ENCODE data around the gene SBNO1. TPM values are rescaled to one million over a fixed set of nuclear protein-coding genes. Genes with fewer than 3 reads are reported as not detected.
"Not testable (repeated sequence)": the region's sequence is repeated elsewhere in the genome, so short reads cannot be mapped to it uniquely, and the experiment has no call there.

The SBNO1 gene
- total RNA-seq, 1 experiment from 2014 or later: 43.8 TPM

- H3K4me3 ChIP-seq (replicated peaks in 1 of 2; ENCODE audit: low read depth in 1 of 2, low read length in 2 of 2); ATAC-seq; H3K9ac ChIP-seq (ENCODE audit: low read length); POLR2A ChIA-PET; H3K9me3 ChIP-seq (ENCODE audit: control insufficient read depth in 1 of 2, insufficient read depth in 1 of 2, low read depth in 1 of 2, low read length in 2 of 2); BruUV-seq (replicated peaks); H3K27ac ChIP-seq (ENCODE audit: low read depth, low read length); DNase-seq (ENCODE audit: low read depth, low spot score); H3K79me2 ChIP-seq (ENCODE audit: insufficient read depth, low read length); H3K4me2 ChIP-seq (ENCODE audit: low read length); H4K20me1 ChIP-seq (ENCODE audit: insufficient read depth); H2AFZ ChIP-seq (ENCODE audit: low read depth, low read length, poor library complexity, severe bottlenecking); intact Hi-C loops (cut with micrococcal nuclease); CTCF ChIA-PET; RAD21 ChIA-PET (ENCODE audit: low non-redundant PET in 1 of 2, low total read pairs in 2 of 2, uncharacterized antibody in 2 of 2, unreplicated experiment in 2 of 2); H3K9me2 ChIP-seq (ENCODE audit: insufficient read depth); H3K36me3 ChIP-seq (ENCODE audit: control insufficient read depth in 1 of 2, insufficient read depth in 2 of 2, low read length in 2 of 2); H3K27me3 ChIP-seq (ENCODE audit: insufficient read depth, low read length): not testable (repeated sequence)
- peaks cover 4 to 16% of the 10 kb centered on the region in 2 experiments for H3K4me1 ChIP-seq (ENCODE audit: control insufficient read depth in 1 of 2, insufficient read depth in 2 of 2, low read length in 2 of 2)
Observed at GRCh38 chr12:123371667-123372368, 7.2 kb upstream of the SBNO1 start.

DNA sequence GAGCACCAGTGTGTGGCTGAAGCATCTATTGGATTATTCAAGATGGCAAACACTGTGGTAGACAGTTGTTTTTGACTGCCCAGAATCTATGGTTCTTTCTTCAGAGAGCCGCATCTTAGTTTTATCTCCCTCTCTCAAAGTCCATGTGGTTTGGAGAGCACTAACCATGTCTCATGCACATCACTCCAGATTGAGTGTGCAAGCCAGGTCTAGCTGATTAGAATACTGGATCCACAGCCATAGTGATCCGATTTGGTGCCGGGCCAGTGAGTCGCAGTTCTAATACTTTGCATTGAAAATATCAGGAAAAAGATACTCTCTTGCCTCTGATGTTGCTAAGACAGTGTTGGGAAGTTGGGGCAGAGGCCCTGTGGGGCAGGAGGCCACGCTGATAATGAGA, 4.6 kb upstream of the SBNO1 start:
- ATAC-seq (no peak), DNase-seq (ENCODE audit: low read depth, low spot score) (no peak)
- ChIA-PET POLR2A (no interaction called here), RAD21 (ENCODE audit: low non-redundant PET in 1 of 2, low total read pairs in 2 of 2, uncharacterized antibody in 2 of 2, unreplicated experiment in 2 of 2) (no interaction called here), CTCF (no interaction called here)
- Histone ChIP-seq H3K9me2 (ENCODE audit: insufficient read depth) (no peaks in the 10 kb centered on the region), H3K79me2 (ENCODE audit: insufficient read depth, low read length) (peaks cover 4% of the 10 kb centered on the region), H4K20me1 (ENCODE audit: insufficient read depth) (no peaks in the 10 kb centered on the region), H2AFZ (ENCODE audit: low read depth, low read length, poor library complexity, severe bottlenecking) (no peak overlapping the region), H3K9ac (ENCODE audit: low read length) (no peak overlapping the region), H3K4me3 (replicated peaks in 1 of 2; ENCODE audit: low read depth in 1 of 2, low read length in 2 of 2) (no peak overlapping the region), H3K4me2 (ENCODE audit: low read length) (no peak overlapping the region), H3K36me3 (ENCODE audit: control insufficient read depth in 1 of 2, insufficient read depth in 2 of 2, low read length in 2 of 2) (no peaks in the 10 kb centered on the region), H3K27ac (ENCODE audit: low read depth, low read length) (no peak overlapping the region), H3K27me3 (ENCODE audit: insufficient read depth, low read length) (no peaks in the 10 kb centered on the region), H3K4me1 (ENCODE audit: control insufficient read depth in 1 of 2, insufficient read depth in 2 of 2, low read length in 2 of 2) (peaks cover 8 to 24% of the 10 kb centered on the region in 2 experiments), H3K9me3 (ENCODE audit: control insufficient read depth in 1 of 2, insufficient read depth in 1 of 2, low read depth in 1 of 2, low read length in 2 of 2) (no peaks in the 10 kb centered on the region)
- no TSS peak for BruUV-seq (replicated peaks)
- intact Hi-C loops (cut with micrococcal nuclease): no loop called here
- TF ChIP-seq ZFX (IDR thresholded peaks at IDR 0.05) (no peak), RAD21 (IDR thresholded peaks at IDR 0.05; ENCODE audit: low read depth) (no peak), EZH2 (IDR thresholded peaks at IDR 0.05) (no peak), POLR2AphosphoS5 (IDR thresholded peaks at IDR 0.05; ENCODE audit: low read depth, low read length) (no peak), SIN3A (IDR thresholded peaks at IDR 0.05; ENCODE audit: low read depth) (no peak), TCF7L2 (IDR thresholded peaks at IDR 0.05; ENCODE audit: borderline replicate concordance, extremely low read depth, insufficient read depth, insufficient read length) (no peak), JUND (IDR thresholded peaks at IDR 0.05) (no peak), SP1 (IDR thresholded peaks at IDR 0.05; ENCODE audit: low read depth) (no peak), ELF1 (IDR thresholded peaks at IDR 0.05; ENCODE audit: borderline replicate concordance, low read depth) (no peak), EGR1 (IDR thresholded peaks at IDR 0.05; ENCODE audit: low read depth) (no peak), ZBTB33 (IDR thresholded peaks at IDR 0.05; ENCODE audit: extremely low read depth, insufficient replicate concordance, low read length) (no peak), POLR2A (IDR thresholded peaks at IDR 0.05; ENCODE audit: borderline replicate concordance, extremely low read depth, insufficient read depth, insufficient read length) (no peak), FOSL1 (IDR thresholded peaks at IDR 0.05; ENCODE audit: low read depth) (no peak), ATF3 (IDR thresholded peaks at IDR 0.05) (no peak), CEBPB (IDR thresholded peaks at IDR 0.05; ENCODE audit: low read depth) (no peak), CBX3 (IDR thresholded peaks at IDR 0.05; ENCODE audit: low read depth) (no peak)
- TF ChIP-seq, protein P1, sequence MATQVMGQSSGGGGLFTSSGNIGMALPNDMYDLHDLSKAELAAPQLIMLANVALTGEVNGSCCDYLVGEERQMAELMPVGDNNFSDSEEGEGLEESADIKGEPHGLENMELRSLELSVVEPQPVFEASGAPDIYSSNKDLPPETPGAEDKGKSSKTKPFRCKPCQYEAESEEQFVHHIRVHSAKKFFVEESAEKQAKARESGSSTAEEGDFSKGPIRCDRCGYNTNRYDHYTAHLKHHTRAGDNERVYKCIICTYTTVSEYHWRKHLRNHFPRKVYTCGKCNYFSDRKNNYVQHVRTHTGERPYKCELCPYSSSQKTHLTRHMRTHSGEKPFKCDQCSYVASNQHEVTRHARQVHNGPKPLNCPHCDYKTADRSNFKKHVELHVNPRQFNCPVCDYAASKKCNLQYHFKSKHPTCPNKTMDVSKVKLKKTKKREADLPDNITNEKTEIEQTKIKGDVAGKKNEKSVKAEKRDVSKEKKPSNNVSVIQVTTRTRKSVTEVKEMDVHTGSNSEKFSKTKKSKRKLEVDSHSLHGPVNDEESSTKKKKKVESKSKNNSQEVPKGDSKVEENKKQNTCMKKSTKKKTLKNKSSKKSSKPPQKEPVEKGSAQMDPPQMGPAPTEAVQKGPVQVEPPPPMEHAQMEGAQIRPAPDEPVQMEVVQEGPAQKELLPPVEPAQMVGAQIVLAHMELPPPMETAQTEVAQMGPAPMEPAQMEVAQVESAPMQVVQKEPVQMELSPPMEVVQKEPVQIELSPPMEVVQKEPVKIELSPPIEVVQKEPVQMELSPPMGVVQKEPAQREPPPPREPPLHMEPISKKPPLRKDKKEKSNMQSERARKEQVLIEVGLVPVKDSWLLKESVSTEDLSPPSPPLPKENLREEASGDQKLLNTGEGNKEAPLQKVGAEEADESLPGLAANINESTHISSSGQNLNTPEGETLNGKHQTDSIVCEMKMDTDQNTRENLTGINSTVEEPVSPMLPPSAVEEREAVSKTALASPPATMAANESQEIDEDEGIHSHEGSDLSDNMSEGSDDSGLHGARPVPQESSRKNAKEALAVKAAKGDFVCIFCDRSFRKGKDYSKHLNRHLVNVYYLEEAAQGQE (IDR thresholded peaks at IDR 0.05; ENCODE audit: low read depth): no peak

Data from HCT116 (cell line).